Measurements from ENCODE around the gene TARBP1. TPM values are rescaled to one million over a fixed set of nuclear protein-coding genes. Genes with fewer than 3 reads are reported as not detected.
"Not testable (repeated sequence)": the region's sequence is repeated elsewhere in the genome, so short reads cannot be mapped to it uniquely, and the experiment has no call there.

The TARBP1 gene
- total RNA-seq, 1 donor from 2014 or later: 17.8 TPM

DNA sequence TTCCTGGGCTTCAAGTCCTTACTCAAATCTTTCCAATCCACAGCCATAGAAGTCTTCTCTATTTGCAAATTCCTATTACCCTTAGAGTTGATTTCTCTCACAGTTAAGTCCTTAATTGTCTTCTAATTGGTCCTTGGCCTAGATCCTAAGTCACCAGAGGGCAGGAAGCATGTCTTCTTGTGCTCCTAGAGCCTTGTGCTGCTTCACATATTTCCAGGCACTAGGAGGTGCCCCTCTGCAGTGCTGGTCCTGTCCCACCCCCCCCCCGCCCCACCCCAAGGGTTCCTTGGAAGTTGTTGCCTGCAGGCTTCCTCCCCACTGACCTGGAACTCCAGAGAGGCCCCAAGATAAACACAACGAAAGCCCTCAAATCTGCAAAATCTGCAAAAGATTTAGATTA is 28.1 kb upstream of the TARBP1 start:
- Histone ChIP-seq H3K27ac (ENCODE audit: low read depth, low read length) (no peak overlapping the region), H3K79me2 (ENCODE audit: insufficient read depth, low read length) (no peaks in the 10 kb centered on the region), H3K27me3 (ENCODE audit: insufficient read depth, low read length) (no peaks in the 10 kb centered on the region), H3K4me2 (ENCODE audit: low read length) (no peak overlapping the region), H3K9me3 (ENCODE audit: insufficient read depth, low read depth, low read length) (no peaks in the 10 kb centered on the region), H3K9ac (ENCODE audit: low read length) (no peak overlapping the region), H3K4me1 (ENCODE audit: insufficient read depth, low read length) (peaks cover 11% of the 10 kb centered on the region), H3K4me3 (ENCODE audit: insufficient read depth, low read depth, low read length) (no peak overlapping the region), H2AFZ (ENCODE audit: low read depth, low read length) (no peak overlapping the region), H3K36me3 (ENCODE audit: insufficient read depth, low read length) (no peaks in the 10 kb centered on the region), H4K20me1 (ENCODE audit: insufficient read depth, low read length) (no peaks in the 10 kb centered on the region)
- no peak for FAIRE-seq
- TF ChIP-seq, protein P1, sequence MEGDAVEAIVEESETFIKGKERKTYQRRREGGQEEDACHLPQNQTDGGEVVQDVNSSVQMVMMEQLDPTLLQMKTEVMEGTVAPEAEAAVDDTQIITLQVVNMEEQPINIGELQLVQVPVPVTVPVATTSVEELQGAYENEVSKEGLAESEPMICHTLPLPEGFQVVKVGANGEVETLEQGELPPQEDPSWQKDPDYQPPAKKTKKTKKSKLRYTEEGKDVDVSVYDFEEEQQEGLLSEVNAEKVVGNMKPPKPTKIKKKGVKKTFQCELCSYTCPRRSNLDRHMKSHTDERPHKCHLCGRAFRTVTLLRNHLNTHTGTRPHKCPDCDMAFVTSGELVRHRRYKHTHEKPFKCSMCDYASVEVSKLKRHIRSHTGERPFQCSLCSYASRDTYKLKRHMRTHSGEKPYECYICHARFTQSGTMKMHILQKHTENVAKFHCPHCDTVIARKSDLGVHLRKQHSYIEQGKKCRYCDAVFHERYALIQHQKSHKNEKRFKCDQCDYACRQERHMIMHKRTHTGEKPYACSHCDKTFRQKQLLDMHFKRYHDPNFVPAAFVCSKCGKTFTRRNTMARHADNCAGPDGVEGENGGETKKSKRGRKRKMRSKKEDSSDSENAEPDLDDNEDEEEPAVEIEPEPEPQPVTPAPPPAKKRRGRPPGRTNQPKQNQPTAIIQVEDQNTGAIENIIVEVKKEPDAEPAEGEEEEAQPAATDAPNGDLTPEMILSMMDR (IDR thresholded peaks at IDR 0.05; ENCODE audit: insufficient read depth, low read depth, low read length): no peak
- no peak for TF ChIP-seq EZH2 (IDR thresholded peaks at IDR 0.05; ENCODE audit: insufficient read depth, low read length)
- H3K4me3 Mint-ChIP-seq (ENCODE audit: unreplicated experiment): no peak overlapping the region
- H3K27ac Mint-ChIP-seq (ENCODE audit: unreplicated experiment): no peak overlapping the region
- no peaks in the 10 kb centered on the region for H3K36me3 Mint-ChIP-seq (ENCODE audit: low read depth, unreplicated experiment)
- H3K9me3 Mint-ChIP-seq (ENCODE audit: unreplicated experiment): peaks cover 4% of the 10 kb centered on the region
- H3K4me1 Mint-ChIP-seq (ENCODE audit: low read depth, unreplicated experiment): peaks cover 6% of the 10 kb centered on the region
- DNase-seq (ENCODE audit: low read depth): no peak
- peaks cover 1% of the 10 kb centered on the region for H3K27me3 Mint-ChIP-seq (ENCODE audit: low read depth, unreplicated experiment)

DNA sequence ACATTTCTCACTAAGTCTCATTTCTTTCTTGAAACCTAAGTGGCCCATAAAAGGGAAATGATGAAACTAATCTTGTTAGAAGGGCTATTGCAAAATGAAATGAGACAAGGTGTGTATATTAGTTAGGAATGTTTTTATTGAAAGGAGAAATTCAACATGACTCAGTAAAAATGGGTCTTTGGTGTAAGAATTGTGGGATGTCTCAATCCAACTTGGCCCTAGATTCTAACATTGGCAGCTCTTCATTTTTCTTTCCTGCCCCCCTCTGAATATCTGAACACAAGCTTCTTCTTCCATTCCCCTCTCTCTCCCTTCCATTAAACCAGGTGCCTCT is 26.8 kb upstream of the TARBP1 start:
- H3K36me3 ChIP-seq (ENCODE audit: insufficient read depth, low read length): no peaks in the 10 kb centered on the region
- Mint-ChIP-seq H3K4me1 (ENCODE audit: low read depth, unreplicated experiment) (peaks cover 11% of the 10 kb centered on the region), H3K36me3 (ENCODE audit: low read depth, unreplicated experiment) (no peaks in the 10 kb centered on the region), H3K9me3 (ENCODE audit: unreplicated experiment) (peaks cover 4% of the 10 kb centered on the region), H3K27me3 (ENCODE audit: low read depth, unreplicated experiment) (peaks cover 1% of the 10 kb centered on the region), H3K27ac (ENCODE audit: unreplicated experiment) (no peak overlapping the region), H3K4me3 (ENCODE audit: unreplicated experiment) (no peak overlapping the region)
- peak overlapping the region; percentile 61 for H3K27ac ChIP-seq (ENCODE audit: low read depth, low read length)
- H3K9ac ChIP-seq (ENCODE audit: low read length): no peak overlapping the region
- H3K27me3 ChIP-seq (ENCODE audit: insufficient read depth, low read length): no peaks in the 10 kb centered on the region
- H3K79me2 ChIP-seq (ENCODE audit: insufficient read depth, low read length): no peaks in the 10 kb centered on the region
- TF ChIP-seq EZH2 (IDR thresholded peaks at IDR 0.05; ENCODE audit: insufficient read depth, low read length): no peak
- TF ChIP-seq, protein P1 (IDR thresholded peaks at IDR 0.05; ENCODE audit: insufficient read depth, low read depth, low read length): no peak
- FAIRE-seq: no peak
- DNase-seq (ENCODE audit: low read depth): peak; percentile 79
- no peaks in the 10 kb centered on the region for H3K9me3 ChIP-seq (ENCODE audit: insufficient read depth, low read depth, low read length)
- no peaks in the 10 kb centered on the region for H4K20me1 ChIP-seq (ENCODE audit: insufficient read depth, low read length)
- no peak overlapping the region for H3K4me3 ChIP-seq (ENCODE audit: insufficient read depth, low read depth, low read length)
- peaks cover 17% of the 10 kb centered on the region for H3K4me1 ChIP-seq (ENCODE audit: insufficient read depth, low read length)
- peak overlapping the region; percentile 20 for H3K4me2 ChIP-seq (ENCODE audit: low read length)
- H2AFZ ChIP-seq (ENCODE audit: low read depth, low read length): no peak overlapping the region

DNA sequence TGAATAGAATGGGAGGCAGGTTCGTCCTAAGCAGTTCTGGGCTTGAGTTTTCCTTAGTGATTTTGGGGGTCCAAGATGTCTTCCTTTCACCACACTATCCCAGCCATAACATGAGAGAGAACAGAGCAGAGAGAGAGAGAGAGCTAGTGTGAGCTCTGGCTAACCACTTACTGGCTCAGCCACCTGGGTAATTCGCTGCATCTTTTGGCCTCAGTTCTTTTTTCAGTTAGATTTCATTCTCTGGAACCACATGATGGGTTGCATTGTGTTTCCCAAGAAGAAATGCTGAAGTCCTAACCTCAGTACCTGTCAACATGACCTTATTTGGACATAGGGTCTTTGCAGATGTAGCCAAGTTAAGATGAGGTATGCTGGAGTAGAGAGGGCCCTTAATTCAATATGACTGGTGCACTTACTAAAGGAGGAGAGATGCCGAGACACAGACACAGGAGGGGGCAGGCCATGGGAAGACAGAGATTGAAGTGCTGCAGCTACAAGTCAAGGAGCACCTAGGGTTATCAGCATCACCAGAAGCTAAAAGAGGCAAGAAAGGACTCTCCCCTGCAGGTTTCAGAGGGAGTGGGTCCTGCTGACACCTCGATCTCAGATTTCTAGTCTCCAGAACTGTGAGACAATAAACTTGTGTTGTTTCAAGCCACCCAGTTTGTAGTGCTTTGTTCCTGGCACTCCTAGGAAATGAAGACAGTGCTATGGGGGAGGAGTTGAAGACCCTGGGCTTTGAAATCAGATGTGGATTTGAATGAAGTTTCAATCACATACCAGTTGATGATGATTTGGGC is 26.2 kb upstream of the TARBP1 start:
- no peaks in the 10 kb centered on the region for H4K20me1 ChIP-seq (ENCODE audit: insufficient read depth, low read length)
- no peak overlapping the region for H3K4me3 ChIP-seq (ENCODE audit: insufficient read depth, low read depth, low read length)
- peaks cover 16% of the 10 kb centered on the region for H3K4me1 Mint-ChIP-seq (ENCODE audit: low read depth, unreplicated experiment)
- H2AFZ ChIP-seq (ENCODE audit: low read depth, low read length): peak overlapping the region; percentile 31
- no peaks in the 10 kb centered on the region for H3K9me3 ChIP-seq (ENCODE audit: insufficient read depth, low read depth, low read length)
- H3K9ac ChIP-seq (ENCODE audit: low read length): peak overlapping the region; percentile 6
- H3K4me3 Mint-ChIP-seq (ENCODE audit: unreplicated experiment): no peak overlapping the region
- H3K27me3 Mint-ChIP-seq (ENCODE audit: low read depth, unreplicated experiment): peaks cover 1% of the 10 kb centered on the region
- no peaks in the 10 kb centered on the region for H3K79me2 ChIP-seq (ENCODE audit: insufficient read depth, low read length)
- no peaks in the 10 kb centered on the region for H3K36me3 Mint-ChIP-seq (ENCODE audit: low read depth, unreplicated experiment)
- H3K4me1 ChIP-seq (ENCODE audit: insufficient read depth, low read length): peaks cover 23% of the 10 kb centered on the region
- no peaks in the 10 kb centered on the region for H3K36me3 ChIP-seq (ENCODE audit: insufficient read depth, low read length)
- DNase-seq (ENCODE audit: low read depth) (no peak), FAIRE-seq (no peak)
- TF ChIP-seq EZH2 (IDR thresholded peaks at IDR 0.05; ENCODE audit: insufficient read depth, low read length): no peak
- TF ChIP-seq, protein P1 (IDR thresholded peaks at IDR 0.05; ENCODE audit: insufficient read depth, low read depth, low read length): no peak
- H3K9me3 Mint-ChIP-seq (ENCODE audit: unreplicated experiment): peaks cover 4% of the 10 kb centered on the region
- H3K4me2 ChIP-seq (ENCODE audit: low read length): peak overlapping the region; percentile 20
- no peak overlapping the region for H3K27ac Mint-ChIP-seq (ENCODE audit: unreplicated experiment)
- H3K27ac ChIP-seq (ENCODE audit: low read depth, low read length): peak overlapping the region; percentile 61
- H3K27me3 ChIP-seq (ENCODE audit: insufficient read depth, low read length): no peaks in the 10 kb centered on the region

DNA sequence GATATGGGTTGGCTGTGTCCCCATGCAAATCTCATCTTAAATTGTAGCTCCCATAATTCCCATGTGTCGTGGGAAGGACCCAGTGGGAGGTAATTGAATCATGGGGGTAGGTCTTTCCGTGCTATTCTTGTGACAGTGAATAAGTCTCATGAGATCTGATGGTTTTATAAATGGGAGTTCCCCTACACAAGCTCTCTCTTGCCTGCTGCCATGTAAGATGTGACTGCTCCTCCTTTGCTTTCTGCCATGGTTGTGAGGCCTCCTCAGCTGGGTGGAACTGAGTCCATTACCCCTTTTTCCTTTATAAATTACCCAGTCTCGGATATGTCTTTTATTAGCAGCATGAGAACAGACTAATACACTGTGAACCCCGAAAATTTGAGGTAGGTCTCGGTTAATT is 25.3 kb upstream of the TARBP1 start:
- H3K36me3 ChIP-seq (ENCODE audit: insufficient read depth, low read length); H3K27ac Mint-ChIP-seq (ENCODE audit: unreplicated experiment); H4K20me1 ChIP-seq (ENCODE audit: insufficient read depth, low read length); H3K27me3 ChIP-seq (ENCODE audit: insufficient read depth, low read length); H3K4me3 Mint-ChIP-seq (ENCODE audit: unreplicated experiment); FAIRE-seq; H2AFZ ChIP-seq (ENCODE audit: low read depth, low read length); H3K9ac ChIP-seq (ENCODE audit: low read length); H3K79me2 ChIP-seq (ENCODE audit: insufficient read depth, low read length); H3K9me3 ChIP-seq (ENCODE audit: insufficient read depth, low read depth, low read length); H3K9me3 Mint-ChIP-seq (ENCODE audit: unreplicated experiment); H3K4me3 ChIP-seq (ENCODE audit: insufficient read depth, low read depth, low read length); H3K4me2 ChIP-seq (ENCODE audit: low read length); DNase-seq (ENCODE audit: low read depth); H3K36me3 Mint-ChIP-seq (ENCODE audit: low read depth, unreplicated experiment); H3K27ac ChIP-seq (ENCODE audit: low read depth, low read length); H3K27me3 Mint-ChIP-seq (ENCODE audit: low read depth, unreplicated experiment): not testable (repeated sequence)
- peaks cover 22% of the 10 kb centered on the region for H3K4me1 Mint-ChIP-seq (ENCODE audit: low read depth, unreplicated experiment)
- H3K4me1 ChIP-seq (ENCODE audit: insufficient read depth, low read length): peaks cover 32% of the 10 kb centered on the region
